ENCODE measurements around the gene GNG14.

GRCh38 chr19:12731337-12731736, 43.5 kb downstream of the GNG14 start:
- TF ChIP-seq CTCF (IDR thresholded peaks at IDR 0.05; ENCODE audit: insufficient read depth, low read length) (no peak), POLR2AphosphoS5 (IDR thresholded peaks at IDR 0.05; ENCODE audit: low read depth) (no peak)

All from HL-60 (cell line).